Activated CD4-positive, CD25-positive, alpha-beta regulatory T cell treated with anti-CD3 and anti-CD28 coated beads, Interleukin-2, amount 50 U/mL, for 24 hours (primary cell): Measurements from ENCODE around the gene ADCK2.
A peak's percentile ranks its signal among the peaks of the same experiment; 100 is the strongest.
"Not testable (repeated sequence)": the region's sequence is repeated elsewhere in the genome, so short reads cannot be mapped to it uniquely, and the experiment has no call there.

ENCODE experiments used
- ATAC-seq, 2 donors: fragments of 150-1000 bp; cut with Tn5 transposase; one replicate each; pipeline ENCODE4 v1.10.0; 2021; ENCODE audit warnings: mild to moderate bottlenecking in 1 of 2, moderate library complexity in 1 of 2

ADCK2 gene

DNA sequence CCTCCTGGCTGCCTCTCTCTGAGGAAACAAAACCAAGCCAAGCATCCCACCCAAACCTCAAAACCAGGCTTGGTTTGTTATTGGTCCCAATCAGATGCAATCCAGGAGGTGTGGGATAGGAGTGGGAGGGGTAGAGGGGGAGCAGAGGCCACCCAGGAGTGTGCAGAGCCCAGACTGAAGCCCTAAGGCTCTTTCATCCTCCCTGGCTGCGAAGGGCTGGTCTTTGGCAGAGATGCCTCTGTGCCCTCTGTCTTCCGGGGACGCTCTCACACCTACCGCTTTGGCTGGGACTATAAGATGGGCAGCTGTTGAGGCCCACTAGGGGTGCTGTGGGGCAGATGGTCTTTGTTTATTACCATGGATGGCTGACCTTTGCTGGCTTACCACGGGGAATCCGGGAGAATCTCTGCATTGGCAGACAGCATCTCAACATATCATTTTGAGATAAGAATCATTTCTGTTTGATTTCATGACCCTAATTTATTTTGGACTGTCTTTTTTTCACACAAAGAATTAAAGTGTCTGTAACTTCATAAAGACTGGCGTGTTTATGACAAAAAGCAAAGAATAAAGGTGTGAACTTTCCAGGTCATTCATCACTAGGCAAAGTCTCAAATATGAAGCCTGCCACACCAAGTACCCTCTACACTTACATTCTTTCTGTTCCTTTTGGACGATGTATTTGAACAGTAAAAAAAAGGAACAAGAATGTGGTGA is 25.7 kb upstream of the ADCK2 start:
- ATAC-seq: peak; percentile 70 to 80

DNA sequence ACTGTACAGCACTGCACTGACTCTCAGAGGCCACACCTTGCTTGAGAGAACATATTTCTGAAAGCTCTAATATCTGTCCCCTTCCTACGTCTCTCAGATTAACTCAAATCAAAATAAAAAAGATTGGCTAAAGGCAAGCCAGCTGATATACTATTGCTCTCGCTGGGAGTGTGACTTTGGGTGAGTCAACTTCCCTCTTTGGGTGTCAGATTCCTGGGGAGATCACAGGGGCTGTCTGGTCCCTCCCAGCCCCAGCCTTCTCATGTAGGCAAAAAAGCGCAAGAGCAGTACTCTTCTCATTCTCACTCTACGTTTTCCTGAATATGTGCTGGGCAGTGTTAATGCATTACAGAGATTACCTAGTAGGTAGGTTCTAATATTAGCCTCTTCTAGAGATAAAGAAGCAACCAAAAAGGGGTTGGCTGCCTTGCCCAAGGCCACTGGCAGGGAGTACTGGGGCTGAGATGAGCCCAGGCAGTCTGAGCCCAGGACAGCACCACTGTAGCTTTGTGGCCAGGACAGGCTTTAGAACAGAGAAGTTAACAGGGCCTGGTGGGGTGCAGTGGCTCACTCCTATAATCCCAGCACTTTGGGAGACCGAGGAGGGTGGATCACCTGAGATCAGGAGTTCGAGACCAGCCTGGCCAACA is 23.1 kb upstream of the ADCK2 start:
- ATAC-seq: no peak

DNA sequence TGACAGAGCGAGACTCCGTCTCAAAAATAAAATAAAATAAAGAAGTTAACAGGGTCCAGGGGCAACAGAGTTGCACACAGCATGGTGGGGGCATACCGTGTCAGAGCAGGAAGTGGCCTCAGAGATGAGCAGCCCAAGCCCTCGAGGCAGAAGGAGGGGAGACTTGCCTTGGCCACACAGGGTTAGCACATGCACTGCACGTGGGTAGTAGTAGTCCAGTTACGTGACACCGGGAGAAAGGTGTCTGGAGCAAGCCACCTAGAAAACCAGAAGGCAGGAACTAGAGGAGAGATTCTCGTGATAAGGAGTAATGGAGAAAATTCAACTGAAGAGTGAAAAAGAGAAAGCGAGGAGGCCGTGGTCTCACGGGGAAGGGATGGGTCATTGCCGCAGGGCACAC is 22.4 kb upstream of the ADCK2 start:
- no peak for ATAC-seq

DNA sequence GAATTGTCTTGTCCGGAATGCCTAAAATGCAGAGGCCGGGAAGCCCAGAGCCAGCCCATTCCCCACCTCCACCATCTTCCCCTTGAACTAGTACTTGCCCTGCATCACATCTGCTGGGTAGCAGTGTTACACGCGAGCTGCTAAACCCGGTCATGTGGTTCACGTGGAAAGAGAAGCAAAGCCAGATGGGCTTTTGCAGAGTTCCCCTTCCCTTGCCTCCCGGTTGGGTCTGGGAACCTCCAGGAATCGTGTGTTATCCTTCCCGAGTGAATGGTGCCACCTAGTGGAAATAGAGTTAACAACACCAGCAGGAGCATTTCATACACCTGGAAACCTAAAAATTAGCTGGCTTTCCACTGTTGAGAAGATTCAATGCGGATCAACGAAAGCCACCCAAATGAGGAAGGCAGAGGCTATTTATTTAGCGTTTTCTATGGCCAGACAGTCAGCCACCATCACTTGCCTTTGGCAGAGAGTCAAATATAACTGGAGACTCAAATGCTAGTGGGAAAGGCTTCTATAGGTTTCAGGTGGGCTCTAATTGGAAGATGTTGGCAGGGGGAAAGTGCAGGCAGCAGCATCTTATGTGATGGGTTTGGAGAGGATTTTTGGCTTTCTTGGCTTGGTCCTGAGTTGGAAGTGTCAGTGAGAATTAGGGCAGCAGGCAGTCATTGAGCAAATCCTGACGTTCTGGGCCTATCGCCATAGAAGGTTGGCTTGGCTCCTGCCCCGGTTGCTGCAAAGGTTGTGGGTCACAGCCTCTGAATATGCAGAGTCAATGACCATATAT is 19.2 kb upstream of the ADCK2 start:
- no peak for ATAC-seq

GRCh38 chr7:140654109-140654387 is 18.7 kb upstream of the ADCK2 start:
- ATAC-seq: no peak

DNA sequence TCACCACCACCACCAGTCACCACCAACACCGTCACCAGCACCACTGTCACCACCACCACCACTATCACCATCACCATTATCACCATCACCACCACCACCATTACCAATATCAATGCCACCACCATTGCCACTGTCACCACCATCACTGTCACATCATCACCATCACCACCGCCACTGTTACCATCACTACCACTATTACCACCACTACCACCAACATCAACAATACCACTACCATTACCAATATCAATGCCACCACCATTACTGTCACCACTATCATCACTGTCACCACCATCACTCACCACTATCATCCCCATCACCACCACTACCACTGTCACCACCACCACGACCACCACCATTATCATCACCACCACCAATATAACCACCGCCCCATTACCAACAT is 18.1 kb upstream of the ADCK2 start:
- no peak for ATAC-seq

DNA sequence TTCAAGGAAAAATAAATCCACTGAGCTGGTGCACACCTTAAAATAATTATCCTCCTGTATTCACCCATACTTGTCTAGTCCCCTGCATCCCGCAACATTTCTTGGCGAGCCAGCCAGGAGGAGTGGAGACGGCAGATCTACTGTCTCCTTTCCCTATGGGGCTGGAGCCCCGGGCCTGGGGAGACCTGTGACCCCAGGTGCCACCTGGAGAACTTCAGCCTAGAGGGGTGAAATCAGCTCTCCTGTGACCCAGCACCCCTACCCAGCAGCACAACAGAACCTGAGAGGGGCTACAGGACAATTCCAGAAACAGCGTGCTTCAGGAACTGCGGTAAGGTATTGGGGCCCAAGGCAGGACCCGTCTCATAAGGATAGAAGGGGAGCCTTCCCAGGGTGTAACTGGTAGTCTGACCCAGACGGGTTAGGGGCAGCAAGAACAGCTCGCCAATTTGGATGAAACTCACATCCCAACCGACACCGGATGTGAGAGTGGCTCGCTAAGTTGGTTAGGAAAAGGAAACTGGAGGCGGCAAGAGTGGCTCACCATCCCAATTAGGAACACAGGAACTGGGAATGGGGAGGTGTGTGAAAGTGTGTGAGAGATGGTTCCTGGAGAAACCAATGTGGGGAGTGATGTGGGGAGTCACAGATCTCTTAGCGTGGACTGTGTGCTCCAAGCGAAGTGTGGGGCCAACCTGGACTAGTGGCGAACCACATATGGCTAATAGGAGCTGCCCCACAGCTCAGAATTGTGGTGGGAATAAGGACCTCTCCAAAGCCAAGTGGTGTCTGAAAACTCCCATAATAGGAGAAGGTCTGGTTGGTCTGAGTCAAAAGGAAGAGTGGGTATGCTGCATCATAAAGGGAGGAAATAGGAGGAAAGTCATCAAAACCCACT is 17.0 kb upstream of the ADCK2 start:
- ATAC-seq: no peak

DNA sequence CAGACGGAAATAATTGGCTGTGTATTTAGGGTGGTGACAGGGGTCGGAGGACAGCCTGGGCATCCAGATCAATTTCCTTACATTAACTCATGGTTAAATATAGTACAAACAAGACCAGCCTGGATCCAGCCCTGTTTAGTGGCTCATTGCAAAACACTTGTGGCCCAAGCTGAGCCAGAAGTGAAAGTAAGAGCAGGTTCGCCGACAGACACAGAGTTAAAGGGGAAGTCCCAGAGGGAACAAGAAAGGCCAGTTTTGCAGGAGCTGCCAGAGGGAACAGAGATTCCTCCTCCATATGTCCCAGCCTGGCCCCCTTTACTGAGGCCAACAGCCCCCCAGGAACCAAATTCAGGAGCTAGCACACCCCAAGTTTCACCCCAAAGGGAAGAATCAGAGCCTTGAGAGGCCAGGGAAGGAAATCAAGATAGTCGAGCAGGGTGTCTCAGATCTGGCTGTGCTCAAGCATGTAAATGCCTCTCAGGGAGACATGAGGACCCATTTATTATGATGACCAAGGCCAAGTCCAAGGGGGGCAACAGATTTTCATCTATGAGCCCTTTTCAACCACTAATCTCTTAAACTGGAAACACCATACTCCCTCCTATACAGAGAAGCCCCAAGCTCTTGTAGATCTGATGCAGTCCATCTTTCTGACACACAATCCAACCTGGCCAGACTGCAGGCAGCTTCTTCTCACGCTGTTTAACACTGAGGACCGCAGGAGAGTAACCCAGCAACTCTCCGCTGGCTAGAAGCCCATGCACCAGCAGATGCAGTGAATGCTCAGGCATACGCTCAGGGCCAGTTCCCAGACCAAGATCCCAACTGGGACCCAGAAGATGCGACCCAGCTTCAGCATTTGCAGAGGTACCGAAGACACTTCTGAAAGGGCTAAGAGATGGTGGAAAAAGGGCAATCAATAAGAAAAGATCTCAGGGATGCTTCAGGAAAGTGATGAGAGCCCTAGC is 15.9 kb upstream of the ADCK2 start:
- peak; percentile 74 to 84 for ATAC-seq

DNA sequence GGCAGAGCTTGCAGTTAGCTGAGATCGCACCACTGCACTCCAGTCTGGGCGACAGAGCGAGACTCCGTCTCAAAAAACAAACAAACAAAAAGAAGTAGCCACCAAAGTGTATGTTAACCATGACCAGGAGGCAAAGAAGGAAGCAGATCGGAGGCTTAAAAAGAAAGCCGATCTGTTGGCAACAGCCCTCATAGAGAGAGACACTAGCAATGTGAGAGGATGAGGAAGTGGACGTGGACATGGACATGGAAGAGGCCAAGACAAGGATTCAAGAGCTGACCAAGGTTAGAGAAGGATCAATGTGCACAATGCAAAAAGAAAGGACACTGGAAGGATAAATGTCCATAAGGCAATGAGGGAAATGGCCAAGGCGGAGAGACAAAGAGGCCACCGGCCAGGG is 14.9 kb upstream of the ADCK2 start:
- no peak for ATAC-seq

GRCh38 chr7:140659856-140660255 is 12.9 kb upstream of the ADCK2 start:
- ATAC-seq: no peak

GRCh38 chr7:140661124-140661523 is 11.6 kb upstream of the ADCK2 start:
- ATAC-seq: no peak

GRCh38 chr7:140662938-140663337 is 9.8 kb upstream of the ADCK2 start:
- ATAC-seq: not testable (repeated sequence)

- no peak for ATAC-seq
Measured at GRCh38 chr7:140667476-140667875, 5.3 kb upstream of the ADCK2 start.

DNA sequence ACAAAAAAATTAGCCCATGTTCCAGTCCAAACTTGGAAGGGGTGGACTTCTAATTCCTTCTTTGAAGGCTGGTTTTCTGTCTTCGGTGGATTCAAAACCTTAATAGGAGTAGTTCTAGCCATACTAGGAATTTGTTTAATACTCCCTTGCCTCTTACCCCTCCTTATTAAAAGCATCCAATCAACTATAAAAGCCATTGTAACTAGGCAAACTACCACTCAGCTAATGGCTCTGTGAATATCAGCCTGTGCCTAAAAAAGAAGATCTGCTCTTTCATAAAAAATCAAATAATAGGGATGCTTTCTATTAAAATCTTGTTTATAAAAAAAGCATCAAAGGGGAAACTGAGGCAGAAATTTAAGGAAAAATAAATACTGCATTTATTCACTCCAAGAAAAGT is 4.1 kb upstream of the ADCK2 start:
- ATAC-seq: no peak

DNA sequence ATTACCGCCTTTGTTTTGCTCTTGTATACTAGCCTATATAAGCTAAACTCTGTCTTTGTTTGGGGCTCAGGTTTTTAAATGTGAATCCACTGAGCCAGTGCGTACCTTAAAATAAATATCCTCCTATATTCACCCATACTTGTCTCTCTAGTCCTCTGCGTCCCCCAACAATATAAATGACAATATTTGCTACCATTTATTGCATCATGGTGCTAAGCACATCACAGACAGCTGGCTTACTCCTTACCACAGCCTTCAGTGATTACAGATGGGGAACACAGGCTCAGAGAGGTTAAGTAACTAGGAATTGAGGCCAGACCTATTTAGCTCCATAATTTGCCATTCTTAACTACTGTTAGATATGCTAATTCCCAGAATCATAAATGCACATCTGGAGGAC is 3.4 kb upstream of the ADCK2 start:
- ATAC-seq: no peak

GRCh38 chr7:140669862-140670261 is 2.9 kb upstream of the ADCK2 start:
- ATAC-seq: not testable (repeated sequence)

- ATAC-seq: no peak
Measured at GRCh38 chr7:140670343-140670935, 2.3 kb upstream of the ADCK2 start.

DNA sequence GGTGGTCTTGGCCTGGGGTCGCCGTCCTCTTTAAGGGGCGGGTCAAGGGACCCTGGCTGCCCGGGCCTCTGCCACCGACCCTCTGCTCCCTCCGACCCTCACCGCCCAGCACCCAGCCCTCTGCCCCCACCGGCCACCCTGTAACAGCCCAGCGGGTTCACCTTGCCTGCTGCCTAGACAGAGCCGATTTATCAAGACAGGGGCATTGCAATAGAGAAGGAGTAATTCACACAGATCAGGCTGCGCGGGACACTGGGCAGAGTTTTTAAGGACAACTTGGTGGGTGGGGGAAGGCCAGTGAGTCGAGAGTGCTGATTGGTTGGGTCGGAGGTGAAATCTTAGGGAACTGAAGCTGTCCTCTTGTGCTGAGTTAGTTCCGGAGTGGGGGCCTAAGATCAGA is 779 bp upstream of the ADCK2 start:
- no peak for ATAC-seq

GRCh38 chr7:140673063-140673773 is 473 bp downstream of the ADCK2 start:
- peak; percentile 73 to 75 for ATAC-seq

DNA sequence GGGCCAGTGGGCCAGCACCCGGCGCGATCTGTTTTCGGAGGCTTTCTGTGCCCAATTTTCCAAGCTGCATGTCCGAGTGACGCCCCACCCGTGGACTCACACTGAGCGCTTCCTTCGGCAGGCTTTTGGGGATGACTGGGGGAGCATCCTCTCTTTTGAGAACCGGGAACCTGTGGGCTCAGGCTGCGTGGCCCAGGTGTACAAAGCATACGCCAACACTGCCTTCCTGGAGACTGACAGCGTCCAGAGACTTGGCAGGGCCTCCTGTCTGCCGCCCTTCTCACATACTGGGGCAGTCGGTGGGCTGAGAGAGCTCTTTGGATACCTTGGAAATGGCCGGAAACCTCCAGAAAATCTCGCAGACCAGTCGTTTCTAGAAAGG is 1.0 kb downstream of the ADCK2 start:
- ATAC-seq: no peak

DNA sequence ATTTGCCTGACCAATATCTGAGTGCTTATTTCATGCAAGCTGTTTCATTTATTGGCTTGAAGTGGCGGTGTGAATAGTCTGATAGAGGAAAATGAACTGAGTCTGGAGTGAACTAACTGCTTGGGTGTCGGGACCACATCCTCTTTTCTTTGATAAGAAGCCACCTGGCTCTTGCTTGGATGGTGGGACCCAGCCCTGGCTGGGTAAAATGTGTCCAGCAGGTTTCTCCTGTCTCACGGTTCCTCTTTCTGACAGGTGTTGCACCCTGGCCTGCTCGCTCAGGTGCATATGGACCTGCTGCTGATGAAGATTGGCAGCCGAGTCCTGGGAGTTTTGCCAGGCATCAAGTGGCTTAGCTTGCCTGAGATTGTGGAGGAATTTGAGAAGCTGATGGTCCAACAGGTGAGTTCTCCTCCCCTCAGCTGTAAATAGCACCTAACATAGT is 1.6 kb downstream of the ADCK2 start:
- ATAC-seq: no peak
